GM19468 (cell line): ENCODE data around the gene SPARCL1.

Source experiments
- ATAC-seq: cut with Tn5 transposase; IDR thresholded peaks from one replicate; pipeline ENCODE4 v1.9.1; 2021; ENCODE audit warnings: mild to moderate bottlenecking, moderate library complexity, moderate number of reproducible peaks; ENCODE audit not compliant: unreplicated experiment; ENCODE audit errors: extremely low read depth

Gene SPARCL1

GRCh38 chr4:87541956-87542709 lies 13.0 kb upstream of the SPARCL1 start:
- ATAC-seq = no peak

- no peak for ATAC-seq
Measured at GRCh38 chr4:87541521-87541920, 12.3 kb upstream of the SPARCL1 start.

GRCh38 chr4:87540146-87541058 lies 11.2 kb upstream of the SPARCL1 start:
- ATAC-seq = no peak

DNA sequence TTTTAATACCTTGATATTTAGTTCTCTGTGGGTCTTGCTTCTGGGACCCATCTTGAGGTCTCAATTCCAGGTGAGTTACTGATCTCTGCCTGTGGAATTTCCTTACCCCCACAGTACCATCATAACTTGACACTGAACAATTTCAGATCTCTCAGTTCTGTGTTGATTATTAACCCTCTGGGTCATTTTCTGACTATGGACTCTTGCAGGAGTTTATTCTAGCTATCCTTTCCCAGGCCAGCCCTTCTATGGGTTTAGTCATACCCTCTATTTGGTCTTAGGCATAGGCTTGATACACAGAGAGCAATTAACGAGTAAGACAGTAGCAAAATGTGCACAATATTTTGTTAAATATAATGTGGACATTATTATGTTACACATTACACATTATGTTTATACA lies 3.7 kb upstream of the SPARCL1 start:
- ATAC-seq = no peak

DNA sequence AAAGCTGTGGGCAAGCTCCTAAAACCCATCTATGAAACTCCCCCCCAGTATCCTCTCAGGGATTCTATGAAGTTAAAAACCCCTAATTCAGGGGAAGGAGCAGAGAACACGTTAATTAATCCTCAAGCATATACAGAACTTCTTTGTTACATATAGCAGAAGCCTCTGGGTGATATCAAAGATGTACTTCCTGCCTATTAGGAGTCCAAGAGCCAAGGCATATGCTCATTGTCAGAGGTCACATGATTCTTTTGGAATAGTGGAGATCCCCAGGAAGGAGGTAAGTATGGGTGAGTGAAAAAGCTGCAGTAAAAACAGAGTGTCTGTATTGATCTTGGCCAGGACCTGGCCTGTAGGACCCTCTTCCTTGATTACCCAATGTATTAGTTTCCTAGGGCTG lies 2.9 kb upstream of the SPARCL1 start:
- no peak for ATAC-seq

DNA sequence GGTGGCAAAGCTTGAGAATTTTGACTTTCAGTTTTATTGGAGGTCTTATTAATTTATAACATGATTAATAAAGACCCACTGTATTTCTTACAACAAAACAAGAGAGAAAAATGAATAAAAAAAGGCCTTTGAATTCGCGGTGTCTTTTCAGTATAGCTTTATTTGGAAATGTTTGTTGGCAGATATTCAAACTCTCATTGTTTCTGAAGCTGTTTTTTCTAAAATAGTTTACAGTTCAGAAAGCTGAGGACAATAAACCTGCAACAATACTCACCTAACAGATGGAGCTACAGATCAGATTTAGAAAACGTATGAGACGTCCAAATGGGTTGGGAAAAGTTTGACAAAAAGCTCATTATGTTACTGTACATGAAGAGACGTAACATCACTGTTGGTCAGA lies 2.4 kb upstream of the SPARCL1 start:
- ATAC-seq = no peak

GRCh38 chr4:87530868-87531267 lies 1.7 kb upstream of the SPARCL1 start:
- no peak for ATAC-seq

DNA sequence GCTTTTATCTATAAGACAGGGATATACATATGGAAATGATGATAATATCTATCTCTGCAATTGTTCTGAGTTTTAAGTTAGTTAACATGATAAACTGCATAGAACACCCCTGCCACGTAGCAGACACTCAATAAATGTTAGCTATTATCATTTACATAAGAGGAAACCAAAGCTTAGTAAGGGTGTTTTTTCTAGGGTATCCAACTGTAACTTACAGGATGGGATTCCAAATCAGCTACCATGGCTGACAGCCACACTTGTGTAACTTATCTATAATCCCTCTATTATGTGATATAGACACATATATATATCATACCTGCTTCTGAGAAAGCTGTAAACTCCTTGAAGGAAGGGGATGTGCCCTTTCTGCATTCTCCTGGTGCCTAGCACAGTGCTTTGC lies 1.1 kb upstream of the SPARCL1 start:
- ATAC-seq = no peak

GRCh38 chr4:87527431-87528220 lies 1.6 kb downstream of the SPARCL1 start:
- no peak for ATAC-seq

GRCh38 chr4:87525636-87526295 lies 3.4 kb downstream of the SPARCL1 start:
- no peak for ATAC-seq

DNA sequence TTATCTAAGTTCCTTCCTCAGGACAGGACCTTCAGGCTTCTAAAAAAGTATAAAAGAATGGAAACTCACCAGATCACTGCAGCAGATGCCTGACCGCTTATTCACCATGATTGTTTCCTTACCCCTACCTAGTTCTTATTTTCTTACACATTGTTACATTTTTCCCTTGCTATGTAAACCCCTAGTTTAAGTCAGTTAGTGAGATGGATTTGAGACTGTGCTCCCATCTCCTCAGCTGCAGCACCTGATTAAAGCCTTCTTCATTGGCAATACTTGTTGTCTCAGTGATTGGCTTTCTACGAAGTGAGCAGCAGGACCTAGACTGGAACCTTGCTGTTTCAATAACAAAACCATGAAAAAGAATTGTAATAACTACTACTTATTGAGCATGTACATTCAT lies 4.7 kb downstream of the SPARCL1 start:
- ATAC-seq = no peak

GRCh38 chr4:87523307-87523706 lies 5.9 kb downstream of the SPARCL1 start:
- no peak for ATAC-seq

GRCh38 chr4:87521757-87522374 lies 7.3 kb downstream of the SPARCL1 start:
- ATAC-seq = no peak

DNA sequence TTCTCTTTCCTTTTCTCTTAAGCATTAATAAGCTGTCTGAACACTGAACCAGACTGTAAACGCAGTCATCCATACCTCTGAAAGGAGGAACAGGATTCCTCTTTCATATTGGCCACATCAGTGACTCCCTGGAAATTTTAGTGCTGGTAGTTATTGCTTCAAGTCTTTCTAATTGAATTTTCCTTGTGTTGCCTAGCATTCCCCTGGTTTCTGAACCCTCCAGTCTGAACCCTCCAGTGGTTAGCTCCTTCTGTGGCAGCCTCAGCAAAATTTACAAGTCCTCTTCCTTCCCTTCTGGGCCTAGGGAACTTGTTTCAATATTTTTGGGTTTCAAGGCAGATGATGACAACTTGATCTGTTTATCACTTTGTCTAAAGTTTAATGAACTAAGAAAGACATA lies 7.9 kb downstream of the SPARCL1 start:
- ATAC-seq = no peak

DNA sequence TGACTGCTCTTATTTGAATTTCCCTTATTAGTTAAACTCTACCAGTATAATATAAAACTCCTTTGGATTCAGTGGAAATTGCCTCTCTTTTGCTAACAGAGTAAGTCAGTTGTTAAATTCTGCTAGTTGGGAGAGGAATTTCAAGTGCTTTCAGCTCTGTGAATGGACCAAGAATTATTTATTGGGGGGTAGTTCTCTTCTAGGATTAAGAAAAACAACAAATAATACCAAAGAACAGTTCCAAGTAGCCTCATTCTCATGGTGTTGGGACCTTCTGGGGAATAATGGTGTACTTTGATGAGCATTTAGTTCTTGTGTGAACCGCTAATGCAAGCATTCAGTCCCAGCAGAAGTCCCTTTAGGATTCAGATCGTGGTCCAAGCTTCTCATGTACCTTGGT lies 11.6 kb downstream of the SPARCL1 start:
- no peak for ATAC-seq

DNA sequence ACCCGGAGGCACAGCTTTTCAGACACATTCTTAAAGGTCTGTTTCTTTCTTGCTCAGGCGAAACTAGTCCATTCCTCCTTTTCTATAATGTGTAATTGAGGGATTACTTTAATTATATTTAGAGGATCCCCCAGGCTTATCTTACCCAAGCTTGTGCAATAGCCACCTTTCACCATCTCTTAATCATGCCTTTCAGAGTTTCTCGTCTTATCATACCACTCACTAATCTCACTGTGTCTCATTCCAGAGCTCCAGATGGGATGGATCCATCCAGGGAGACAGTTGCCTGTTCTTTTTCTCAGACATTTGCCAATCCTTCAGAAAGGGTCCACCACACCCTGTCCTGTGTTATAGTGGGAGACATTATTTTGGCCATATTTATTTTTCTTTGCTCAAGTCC lies 12.5 kb downstream of the SPARCL1 start:
- no peak for ATAC-seq

GRCh38 chr4:87512400-87512799 lies 16.8 kb downstream of the SPARCL1 start:
- no peak for ATAC-seq

DNA sequence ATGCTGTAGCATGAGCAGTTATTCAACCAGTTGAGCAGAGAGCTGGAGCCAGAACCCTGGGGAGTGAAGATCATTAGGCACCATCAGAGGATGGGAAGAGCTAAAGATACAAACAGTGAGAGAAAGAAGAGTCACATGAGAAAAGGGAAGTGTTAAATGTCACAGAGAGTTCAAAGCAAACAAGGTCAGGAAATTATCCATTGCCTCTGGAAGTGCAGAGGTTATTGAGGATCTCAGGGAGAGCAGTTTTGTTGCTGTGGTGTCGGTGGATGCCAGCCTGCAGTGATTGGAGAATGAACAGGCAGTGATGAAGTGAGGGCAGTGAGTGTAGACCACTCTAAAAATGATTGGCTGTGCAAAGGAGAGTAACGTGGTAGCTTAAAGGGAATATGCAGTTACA lies 17.7 kb downstream of the SPARCL1 start:
- ATAC-seq = no peak

DNA sequence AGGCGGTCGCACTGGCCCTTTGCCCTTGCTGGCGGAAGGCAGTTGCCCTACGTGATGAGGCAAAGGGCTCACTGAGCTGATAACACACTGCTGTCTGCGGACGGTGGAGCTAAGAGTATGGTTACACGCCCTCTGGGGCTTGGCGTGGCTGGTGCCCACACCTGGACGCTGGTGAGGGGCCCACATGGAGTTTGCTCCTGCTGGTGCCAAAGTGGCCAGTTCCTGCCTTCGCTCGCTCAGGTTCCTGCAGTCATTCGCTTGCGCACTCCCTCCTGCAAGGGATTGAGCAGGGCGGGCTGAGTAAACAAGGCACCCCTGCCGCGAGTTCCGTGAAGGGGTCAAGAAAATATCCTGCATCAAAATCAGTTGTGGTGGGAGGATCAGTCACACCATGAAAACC lies 18.4 kb downstream of the SPARCL1 start:
- no peak for ATAC-seq
